Measurements from ENCODE around the gene STARD3NL. TPM values are rescaled to one million over a fixed set of nuclear protein-coding genes. Genes with fewer than 3 reads are reported as not detected.

STARD3NL gene
- polyA plus RNA-seq, 1 donor (not counting 4 experiments of a cell fraction or from before 2014, with no cell fraction given), result 45.1 TPM

- dilution Hi-C loops (cut with MboI; ENCODE audit: extremely low pct_ligation_motif_present, low sequenced_read_pairs), result no loop called here
- TF ChIP-seq EZH2 (IDR thresholded peaks at IDR 0.05; ENCODE audit: low read length), result no peak
- TF ChIP-seq, protein P1, sequence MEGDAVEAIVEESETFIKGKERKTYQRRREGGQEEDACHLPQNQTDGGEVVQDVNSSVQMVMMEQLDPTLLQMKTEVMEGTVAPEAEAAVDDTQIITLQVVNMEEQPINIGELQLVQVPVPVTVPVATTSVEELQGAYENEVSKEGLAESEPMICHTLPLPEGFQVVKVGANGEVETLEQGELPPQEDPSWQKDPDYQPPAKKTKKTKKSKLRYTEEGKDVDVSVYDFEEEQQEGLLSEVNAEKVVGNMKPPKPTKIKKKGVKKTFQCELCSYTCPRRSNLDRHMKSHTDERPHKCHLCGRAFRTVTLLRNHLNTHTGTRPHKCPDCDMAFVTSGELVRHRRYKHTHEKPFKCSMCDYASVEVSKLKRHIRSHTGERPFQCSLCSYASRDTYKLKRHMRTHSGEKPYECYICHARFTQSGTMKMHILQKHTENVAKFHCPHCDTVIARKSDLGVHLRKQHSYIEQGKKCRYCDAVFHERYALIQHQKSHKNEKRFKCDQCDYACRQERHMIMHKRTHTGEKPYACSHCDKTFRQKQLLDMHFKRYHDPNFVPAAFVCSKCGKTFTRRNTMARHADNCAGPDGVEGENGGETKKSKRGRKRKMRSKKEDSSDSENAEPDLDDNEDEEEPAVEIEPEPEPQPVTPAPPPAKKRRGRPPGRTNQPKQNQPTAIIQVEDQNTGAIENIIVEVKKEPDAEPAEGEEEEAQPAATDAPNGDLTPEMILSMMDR (optimal IDR thresholded peaks at IDR 0.05 in 1 of 3, IDR thresholded peaks at IDR 0.05 in 1 of 3, conservative IDR thresholded peaks at IDR 0.05 in 1 of 3; ENCODE audit: extremely low read depth in 1 of 3, insufficient read depth in 2 of 3, low read length in 3 of 3), result no peak
- H3K4me3 ChIP-seq (ENCODE audit: control insufficient read depth in 2 of 3, extremely low read depth in 1 of 3, insufficient read depth in 2 of 3, low read depth in 1 of 3, low read length in 3 of 3), result no peak overlapping the region
- no peaks in the 10 kb centered on the region for H3K27me3 ChIP-seq (ENCODE audit: control insufficient read depth, extremely low read depth, insufficient read depth, low read length)
- no peaks in the 10 kb centered on the region for H3K4me1 ChIP-seq (ENCODE audit: control insufficient read depth, extremely low read depth, insufficient read depth, low read length)
- no peak for DNase-seq (ENCODE audit: low read depth, low spot score)
- no peak for FAIRE-seq
- H3K9me1 ChIP-seq (ENCODE audit: control insufficient read depth, extremely low read depth, insufficient read depth, low read length), result no peaks in the 10 kb centered on the region
- H4K20me1 ChIP-seq (ENCODE audit: control insufficient read depth, extremely low read depth, insufficient read depth, low read length), result no peaks in the 10 kb centered on the region
- no peak overlapping the region for H3K9ac ChIP-seq (ENCODE audit: control insufficient read depth, extremely low read depth, insufficient read depth, low read length)
- no peak overlapping the region for H3K4me2 ChIP-seq (ENCODE audit: control insufficient read depth, extremely low read depth, insufficient read depth, low read depth, low read length)
- H3K9me3 ChIP-seq (ENCODE audit: control insufficient read depth, low read depth, low read length), result no peaks in the 10 kb centered on the region
- H2AFZ ChIP-seq (ENCODE audit: control insufficient read depth, low read length), result no peak overlapping the region
- no peaks in the 10 kb centered on the region for H3K79me2 ChIP-seq (ENCODE audit: control insufficient read depth, insufficient read depth, low read length)
- no peaks in the 10 kb centered on the region for H3K36me3 ChIP-seq (ENCODE audit: control insufficient read depth in 2 of 2, extremely low read depth in 1 of 2, insufficient read depth in 2 of 2, low read length in 2 of 2)
- no peak overlapping the region for H3K27ac ChIP-seq (ENCODE audit: control insufficient read depth, insufficient read depth, low read length)
Measured at GRCh38 chr7:38147005-38147404, 31.0 kb upstream of the STARD3NL start.

DNA sequence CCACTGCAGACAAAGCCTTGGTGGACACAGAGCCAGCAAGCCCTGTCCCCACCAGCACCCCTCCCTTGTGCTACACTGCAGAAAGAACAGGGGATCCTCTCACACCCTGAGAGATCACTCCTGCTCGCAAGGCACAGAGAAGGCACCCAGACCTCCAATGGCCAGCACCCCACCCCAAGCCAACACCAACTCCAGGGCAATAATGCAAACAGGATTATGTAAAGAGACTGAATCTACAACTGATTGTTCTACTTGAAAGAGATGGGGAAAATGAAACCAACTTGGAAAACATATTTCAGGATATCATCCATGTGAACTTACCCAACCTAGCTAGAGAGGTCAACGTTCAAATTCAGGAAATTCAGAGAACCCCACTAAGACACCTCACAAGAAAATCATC, 26.5 kb upstream of the STARD3NL start:
- no peaks in the 10 kb centered on the region for H3K27me3 ChIP-seq (ENCODE audit: control insufficient read depth, extremely low read depth, insufficient read depth, low read length)
- H3K4me1 ChIP-seq (ENCODE audit: control insufficient read depth, extremely low read depth, insufficient read depth, low read length), result no peaks in the 10 kb centered on the region
- no peaks in the 10 kb centered on the region for H3K9me1 ChIP-seq (ENCODE audit: control insufficient read depth, extremely low read depth, insufficient read depth, low read length)
- FAIRE-seq, result no peak
- no peaks in the 10 kb centered on the region for H3K9me3 ChIP-seq (ENCODE audit: control insufficient read depth, low read depth, low read length)
- no peak for TF ChIP-seq EZH2 (IDR thresholded peaks at IDR 0.05; ENCODE audit: low read length)
- TF ChIP-seq, protein P1 (optimal IDR thresholded peaks at IDR 0.05 in 1 of 3, IDR thresholded peaks at IDR 0.05 in 1 of 3, conservative IDR thresholded peaks at IDR 0.05 in 1 of 3; ENCODE audit: extremely low read depth in 1 of 3, insufficient read depth in 2 of 3, low read length in 3 of 3), result no peak
- no peaks in the 10 kb centered on the region for H3K36me3 ChIP-seq (ENCODE audit: control insufficient read depth in 2 of 2, extremely low read depth in 1 of 2, insufficient read depth in 2 of 2, low read length in 2 of 2)
- no peaks in the 10 kb centered on the region for H3K79me2 ChIP-seq (ENCODE audit: control insufficient read depth, insufficient read depth, low read length)
- H4K20me1 ChIP-seq (ENCODE audit: control insufficient read depth, extremely low read depth, insufficient read depth, low read length), result no peaks in the 10 kb centered on the region
- no peak overlapping the region for H3K4me3 ChIP-seq (ENCODE audit: control insufficient read depth in 2 of 3, extremely low read depth in 1 of 3, insufficient read depth in 2 of 3, low read depth in 1 of 3, low read length in 3 of 3)
- no peak overlapping the region for H3K27ac ChIP-seq (ENCODE audit: control insufficient read depth, insufficient read depth, low read length)
- no peak overlapping the region for H2AFZ ChIP-seq (ENCODE audit: control insufficient read depth, low read length)
- DNase-seq (ENCODE audit: low read depth, low spot score), result no peak
- H3K4me2 ChIP-seq (ENCODE audit: control insufficient read depth, extremely low read depth, insufficient read depth, low read depth, low read length), result no peak overlapping the region
- H3K9ac ChIP-seq (ENCODE audit: control insufficient read depth, extremely low read depth, insufficient read depth, low read length), result no peak overlapping the region
- dilution Hi-C loops (cut with MboI; ENCODE audit: extremely low pct_ligation_motif_present, low sequenced_read_pairs), result no loop called here

Data from keratinocyte (primary cell).